Activated B cell treated with CpG ODN at 0.5 μM for 24 hours (primary cell): ENCODE data around the gene BCL3. TPM values are rescaled to one million over a fixed set of nuclear protein-coding genes. Genes with fewer than 3 reads are reported as not detected.

ENCODE experiments used
- ATAC-seq: fragments of 200-7000 bp; cut with Tn5 transposase; one replicate; pipeline ENCODE4 v1.10.0; 2021; ENCODE audit warnings: low read depth, mild to moderate bottlenecking, moderate library complexity
- CTCF ChIA-PET: fragments of 350-600 bp; sonication (Branson Sonifier 250); formaldehyde crosslinking; loops from one replicate; lab custom pipeline; 2021; ENCODE audit warnings: antibody characterized with exemption; lab: Charles Lee
- POLR2A ChIA-PET: fragments of 350-600 bp; sonication (Branson Sonifier 250); formaldehyde crosslinking; loops from one replicate; lab custom pipeline; 2021; ENCODE audit warnings: antibody characterized with exemption; lab: Charles Lee
- DNase-seq: peaks from one replicate; pipeline ENCODE4 v3.0.0; 2022
- H3K27ac Mint-ChIP-seq: one replicate; pipeline ENCODE4 v1.8.0; 2020; ENCODE audit warnings: mixed read lengths
- H3K27me3 Mint-ChIP-seq: one replicate; pipeline ENCODE4 v1.8.0; 2021; ENCODE audit warnings: mixed read lengths
- H3K36me3 Mint-ChIP-seq: one replicate; pipeline ENCODE4 v1.8.0; 2021; ENCODE audit warnings: low read depth, mixed read lengths
- H3K4me1 Mint-ChIP-seq: one replicate; pipeline ENCODE4 v1.8.0; 2021; ENCODE audit warnings: mixed read lengths
- H3K4me3 Mint-ChIP-seq: one replicate; pipeline ENCODE4 v1.8.0; 2020; ENCODE audit warnings: mild to moderate bottlenecking, mixed read lengths
- H3K9me3 Mint-ChIP-seq: one replicate; pipeline ENCODE4 v1.8.0; 2020; ENCODE audit warnings: mixed read lengths
- CTCF ChIP-seq: fragments of 200-600 bp; IDR thresholded peaks from one replicate; pipeline ENCODE4 v1.8.0; 2022; ENCODE audit warnings: antibody characterized with exemption, mild to moderate bottlenecking
- intact Hi-C: fragments of 100-400 bp; cut with micrococcal nuclease; formaldehyde crosslinking; loops from one replicate; pipeline ENCODE4 v1.15.1; 2024
- total RNA-seq: library from RNA; stranded (reverse); gene quantifications from 2 replicates; pipeline ENCODE4 v1.2.3, GENCODE V29; 2022

BCL3 gene
- total RNA-seq, 1 donor from 2014 or later, result 149 TPM

- no peaks in the 10 kb centered on the region for H3K9me3 Mint-ChIP-seq
- H3K27ac Mint-ChIP-seq, result no peak overlapping the region
- ATAC-seq, result no peak
- TF ChIP-seq CTCF, result no peak
- peaks cover 8% of the 10 kb centered on the region for H3K4me1 Mint-ChIP-seq
- peaks cover 2% of the 10 kb centered on the region for H3K27me3 Mint-ChIP-seq
- intact Hi-C loops, result no loop called here
- no peak overlapping the region for H3K4me3 Mint-ChIP-seq
- H3K36me3 Mint-ChIP-seq, result no peaks in the 10 kb centered on the region
- DNase-seq, result no peak
- CTCF ChIA-PET, result interaction anchor here (4.8 kb wide), 1 partner anchor 11 kb away, joined by 16 read pairs; no protein-coding TSS in a partner anchor
- POLR2A ChIA-PET, result interaction anchor here (2.0 kb wide), 1 partner anchor 36 kb away, joined by 10 read pairs; no protein-coding TSS in a partner anchor
Observed at GRCh38 chr19:44735011-44735410, 13.5 kb upstream of the BCL3 start.

- ATAC-seq (no peak), DNase-seq (no peak)
- Mint-ChIP-seq H3K9me3 (no peaks in the 10 kb centered on the region), H3K27ac (no peak overlapping the region), H3K4me1 (peaks cover 19% of the 10 kb centered on the region), H3K27me3 (no peaks in the 10 kb centered on the region), H3K4me3 (no peak overlapping the region), H3K36me3 (no peaks in the 10 kb centered on the region)
- intact Hi-C loops, result no loop called here
- TF ChIP-seq CTCF, result no peak
- CTCF ChIA-PET, result no interaction called here
- POLR2A ChIA-PET, result interaction anchor here (2.0 kb wide), 1 partner anchor 33 kb away, joined by 10 read pairs; no protein-coding TSS in a partner anchor
Observed at GRCh38 chr19:44737238-44738071, 11.1 kb upstream of the BCL3 start.

GRCh38 chr19:44738136-44738535 is 10.4 kb upstream of the BCL3 start:
- POLR2A ChIA-PET, result interaction anchor here (0.5 to 1.4 kb wide), 2 partner anchors 15 kb away, joined by 3 to 4 read pairs; no protein-coding TSS in a partner anchor

GRCh38 chr19:44738603-44739558 is 9.6 kb upstream of the BCL3 start:
- ChIA-PET POLR2A (interaction anchor here (0.5 to 1.4 kb wide), 4 partner anchors 10 to 216 kb away, joined by 3 to 4 read pairs (median 4); partner anchors contain the start of genes BCL3 and CLPTM1), CTCF (interaction anchor here (1.4 kb wide), 1 partner anchor 15 kb away, joined by 7 read pairs; no protein-coding TSS in a partner anchor)
- Mint-ChIP-seq H3K27ac (no peak overlapping the region), H3K4me1 (peaks cover 25% of the 10 kb centered on the region), H3K27me3 (no peaks in the 10 kb centered on the region), H3K4me3 (no peak overlapping the region), H3K9me3 (no peaks in the 10 kb centered on the region), H3K36me3 (no peaks in the 10 kb centered on the region)
- no peak for TF ChIP-seq CTCF
- ATAC-seq (no peak), DNase-seq (no peak)
- intact Hi-C loops, result no loop called here

More at GRCh38 chr19:44738136-44738535, 10.4 kb upstream of the BCL3 start:
- H3K9me3 Mint-ChIP-seq, result no peaks in the 10 kb centered on the region
- CTCF ChIA-PET, result no interaction called here
- H3K27me3 Mint-ChIP-seq, result no peaks in the 10 kb centered on the region
- intact Hi-C loops, result no loop called here
- DNase-seq (no peak), ATAC-seq (no peak)
- TF ChIP-seq CTCF, result no peak
- no peaks in the 10 kb centered on the region for H3K36me3 Mint-ChIP-seq
- H3K27ac Mint-ChIP-seq, result no peak overlapping the region
- H3K4me1 Mint-ChIP-seq, result peaks cover 25% of the 10 kb centered on the region
- H3K4me3 Mint-ChIP-seq, result no peak overlapping the region
